A549 (cell line): ENCODE results near the gene ARAP1. TPM values are rescaled to one million over a fixed set of nuclear protein-coding genes. Genes with fewer than 3 reads are reported as not detected.

Experiments used
- ATAC-seq, 2 experiments: fragments of 200-7000 bp in 1 of 2; fragments of >200 bp in 1 of 2; cut with Nextera tagmentation in 1 of 2; cut with Tn5 transposase in 1 of 2; 3 replicates each; pipeline versions ENCODE4 v1.8.0 to v1.9.1; 2018 to 2020; ENCODE audit warnings: mild to moderate bottlenecking in 1 of 2, moderate library complexity in 1 of 2
- CTCF ChIA-PET: fragments of 300-600 bp; sonication (Branson Sonifier 250); formaldehyde crosslinking; extraction: SDS; loops from one replicate; lab custom pipeline; 2021; ENCODE audit warnings: antibody characterized with exemption, inconsistent platforms; lab: Yijun Ruan, JAX
- POLR2A ChIA-PET: fragments of 350-600 bp; formaldehyde crosslinking; extraction: SDS; loops from one replicate; lab custom pipeline; 2021; ENCODE audit warnings: antibody characterized with exemption, inconsistent platforms; lab: Yijun Ruan, JAX
- DNase-seq, 2 experiments: peaks; one replicate each; pipeline versions ENCODE4 v3.0.0 to v3.0.0-alpha.2; 2011 to 2016; ENCODE audit warnings: low read depth in 1 of 2, low spot score in 1 of 2
- FAIRE-seq: peaks from 2 replicates; lab custom pipeline; 2011; peaks lifted over from hg19 to GRCh38; lab: Jason Lieb, UNC
- H3K27ac ChIP-seq, 2 experiments: fragments of >200 bp; sonication (Bioruptor Twin); formaldehyde crosslinking; 3 replicates each; pipeline ENCODE4 v1.5.1; 2016 to 2017
- H3K4me1 ChIP-seq: fragments of >200 bp; sonication (Bioruptor Twin); formaldehyde crosslinking; 3 replicates; pipeline ENCODE4 v1.6.1; 2016
- H3K4me2 ChIP-seq: fragments of >200 bp; sonication (Bioruptor Twin); formaldehyde crosslinking; 3 replicates; pipeline ENCODE4 v1.6.1; 2016
- H3K4me3 ChIP-seq: fragments of >200 bp; sonication (Bioruptor Twin); formaldehyde crosslinking; 3 replicates; pipeline ENCODE4 v1.5.1; 2016
- H3K9me3 ChIP-seq: fragments of >200 bp; sonication (Bioruptor Twin); formaldehyde crosslinking; 3 replicates; pipeline ENCODE4 v1.6.1; 2016
- BHLHE40 ChIP-seq: IDR thresholded peaks from 2 replicates; pipeline ENCODE4 v1.6.1; 2012; ENCODE audit warnings: low read depth, low read length, inconsistent platforms
- CHD4 ChIP-seq: fragments of 200-600 bp; sonication (generic); IDR thresholded peaks from 2 replicates; pipeline ENCODE4 v1.6.1; 2016; ENCODE audit warnings: antibody characterized with exemption, mild to moderate bottlenecking, borderline replicate concordance
- EHF ChIP-seq: fragments of 250-450 bp; sonication (Bioruptor Pico); IDR thresholded peaks from 2 replicates; pipeline ENCODE4 v1.5.0; 2020; ENCODE audit warnings: mild to moderate bottlenecking
- FOSL2 ChIP-seq, 2 experiments: fragments of 450-650 bp in 1 of 2; fragments of >200 bp in 1 of 2; sonication (Bioruptor Twin) in 1 of 2; formaldehyde crosslinking; IDR thresholded peaks; 2 replicates each; pipeline versions ENCODE4 v1.5.0 to v1.6.1; 2016 to 2020; ENCODE audit warnings: mild to moderate bottlenecking in 1 of 2, moderate library complexity in 1 of 2
- FOXS1 ChIP-seq: fragments of 250-450 bp; sonication (Bioruptor Pico); IDR thresholded peaks from 2 replicates; pipeline ENCODE4 v1.5.0; 2020; ENCODE audit warnings: mild to moderate bottlenecking, moderate library complexity
- HDAC2 ChIP-seq: fragments of 200-600 bp; sonication (generic); IDR thresholded peaks from 2 replicates; pipeline ENCODE4 v1.6.1; 2016
- HEYL ChIP-seq: fragments of 250-450 bp; sonication (Bioruptor Pico); IDR thresholded peaks from 2 replicates; pipeline ENCODE4 v1.8.0; 2021; ENCODE audit warnings: mild to moderate bottlenecking, moderate library complexity
- HMGXB4 ChIP-seq: fragments of 250-450 bp; sonication (Bioruptor Pico); IDR thresholded peaks from 2 replicates; pipeline ENCODE4 v1.5.0; 2021; ENCODE audit warnings: mild to moderate bottlenecking, moderate library complexity, borderline replicate concordance
- HOXA7 ChIP-seq: fragments of 250-450 bp; sonication (Bioruptor Pico); IDR thresholded peaks from 2 replicates; pipeline ENCODE4 v1.5.0; 2020; ENCODE audit warnings: mild to moderate bottlenecking, moderate library complexity
- JUNB ChIP-seq: fragments of >200 bp; sonication (Bioruptor Twin); formaldehyde crosslinking; IDR thresholded peaks from 2 replicates; pipeline ENCODE4 v1.6.1; 2016
- MAFK ChIP-seq: fragments of 450-650 bp; IDR thresholded peaks from 2 replicates; pipeline ENCODE4 v1.6.1; 2014; ENCODE audit not compliant: partially characterized antibody
- MAZ ChIP-seq: fragments of 150-350 bp; IDR thresholded peaks from 2 replicates; pipeline ENCODE4 v1.6.1; 2014; ENCODE audit warnings: antibody characterized with exemption, low read depth, low read length, borderline replicate concordance
- PHF8 ChIP-seq: fragments of 200-600 bp; sonication (generic); IDR thresholded peaks from 2 replicates; pipeline ENCODE4 v1.6.1; 2016; ENCODE audit warnings: low read depth, mild to moderate bottlenecking, antibody characterized with exemption, moderate library complexity, borderline replicate concordance
- SREBF2 ChIP-seq: fragments of 450-650 bp; IDR thresholded peaks from 2 replicates; pipeline ENCODE4 v1.6.1; 2014; ENCODE audit warnings: mild to moderate bottlenecking, moderate library complexity
- ZC3H11A ChIP-seq: fragments of 450-650 bp; IDR thresholded peaks from 2 replicates; pipeline ENCODE4 v1.6.1; 2014; ENCODE audit warnings: antibody characterized with exemption, mild to moderate bottlenecking
- WGBS: methylation state at CpG from one replicate; pipeline ENCODE4 v1.1.6; 2017; ENCODE audit errors: missing lambda C conversion rate; 5-methylcytosine and 5-hydroxymethylcytosine counted together
- polyA plus RNA-seq, 4 experiments: library from polyadenylated mRNA; depleted of rRNA in 3 of 4; stranded (reverse); fragments of >200 nt; fragmentation: RNase III in 1 of 4; extraction: RNeasy Plus Mini Kit Qiagen cat#74134 plus additional on column Dnase treatment in 1 of 4; gene quantifications; 2 replicates in 3 of 4; 3 replicates in 1 of 4; pipeline ENCODE4 v1.2.3, GENCODE V29; 2011 to 2017
- TF ChIP-seq, protein P1 (sequence below): fragments of 150-350 bp; IDR thresholded peaks from 2 replicates; pipeline ENCODE4 v1.6.1; 2014; ENCODE audit warnings: low read depth, mild to moderate bottlenecking, low read length
- TF ChIP-seq, protein P2 (sequence below): IDR thresholded peaks from 2 replicates; pipeline ENCODE4 v1.6.1; 2012
- TF ChIP-seq, protein P3 (sequence below): fragments of 200-600 bp; sonication (generic); IDR thresholded peaks from 2 replicates; pipeline ENCODE4 v1.6.1; 2016; ENCODE audit warnings: antibody characterized with exemption, mild to moderate bottlenecking, moderate library complexity
- TF ChIP-seq, protein P4 (sequence below): fragments of >200 bp; sonication (Bioruptor Twin); formaldehyde crosslinking; IDR thresholded peaks from 3 replicates; pipeline ENCODE4 v1.6.1; 2016

ARAP1 gene
- polyA plus RNA-seq, 2 of the 4 experiments (the other 2 are of a cell fraction) = 29.5 to 30.1 TPM

DNA sequence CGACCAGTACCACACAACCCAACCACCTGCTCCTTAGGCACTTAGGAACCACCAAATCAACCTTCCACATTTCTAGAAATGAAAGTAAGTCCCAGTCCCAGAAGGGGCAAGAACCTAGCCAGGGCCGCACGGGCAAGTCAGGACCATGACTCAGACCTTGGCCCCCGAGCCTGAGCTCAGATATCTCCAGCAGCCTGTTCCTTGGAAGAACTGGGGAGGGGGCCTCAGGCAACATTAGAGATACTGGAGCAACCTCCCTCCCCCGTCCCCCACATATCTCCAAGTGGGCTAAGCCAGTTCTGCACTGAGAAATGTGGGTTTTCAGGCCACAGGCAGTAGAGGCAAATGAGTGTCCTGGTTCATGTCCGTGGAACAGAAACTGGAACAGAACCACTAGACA is 7.7 kb downstream of the ARAP1 start:
- 84% methylated on average over 5 of the region's 6 CpGs for WGBS
- TF ChIP-seq EHF (CRISPR knock-in tag) (no peak), PHF8 (no peak), FOXS1 (CRISPR knock-in tag) (no peak), JUNB (no peak), HDAC2 (no peak), CHD4 (no peak), HEYL (CRISPR knock-in tag) (no peak), HOXA7 (no peak), FOSL2 (IDR thresholded peaks at IDR 0.05) (no peak), FOSL2 (CRISPR knock-in tag; IDR thresholded peaks at IDR 0.05) (no peak), MAFK (no peak), SREBF2 (no peak), HMGXB4 (CRISPR knock-in tag) (no peak), BHLHE40 (no peak), MAZ (no peak), ZC3H11A (no peak)
- TF ChIP-seq, protein P1, sequence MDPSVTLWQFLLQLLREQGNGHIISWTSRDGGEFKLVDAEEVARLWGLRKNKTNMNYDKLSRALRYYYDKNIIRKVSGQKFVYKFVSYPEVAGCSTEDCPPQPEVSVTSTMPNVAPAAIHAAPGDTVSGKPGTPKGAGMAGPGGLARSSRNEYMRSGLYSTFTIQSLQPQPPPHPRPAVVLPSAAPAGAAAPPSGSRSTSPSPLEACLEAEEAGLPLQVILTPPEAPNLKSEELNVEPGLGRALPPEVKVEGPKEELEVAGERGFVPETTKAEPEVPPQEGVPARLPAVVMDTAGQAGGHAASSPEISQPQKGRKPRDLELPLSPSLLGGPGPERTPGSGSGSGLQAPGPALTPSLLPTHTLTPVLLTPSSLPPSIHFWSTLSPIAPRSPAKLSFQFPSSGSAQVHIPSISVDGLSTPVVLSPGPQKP = no peak
- TF ChIP-seq, protein P2, sequence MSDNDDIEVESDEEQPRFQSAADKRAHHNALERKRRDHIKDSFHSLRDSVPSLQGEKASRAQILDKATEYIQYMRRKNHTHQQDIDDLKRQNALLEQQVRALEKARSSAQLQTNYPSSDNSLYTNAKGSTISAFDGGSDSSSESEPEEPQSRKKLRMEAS = no peak
- TF ChIP-seq, protein P3, sequence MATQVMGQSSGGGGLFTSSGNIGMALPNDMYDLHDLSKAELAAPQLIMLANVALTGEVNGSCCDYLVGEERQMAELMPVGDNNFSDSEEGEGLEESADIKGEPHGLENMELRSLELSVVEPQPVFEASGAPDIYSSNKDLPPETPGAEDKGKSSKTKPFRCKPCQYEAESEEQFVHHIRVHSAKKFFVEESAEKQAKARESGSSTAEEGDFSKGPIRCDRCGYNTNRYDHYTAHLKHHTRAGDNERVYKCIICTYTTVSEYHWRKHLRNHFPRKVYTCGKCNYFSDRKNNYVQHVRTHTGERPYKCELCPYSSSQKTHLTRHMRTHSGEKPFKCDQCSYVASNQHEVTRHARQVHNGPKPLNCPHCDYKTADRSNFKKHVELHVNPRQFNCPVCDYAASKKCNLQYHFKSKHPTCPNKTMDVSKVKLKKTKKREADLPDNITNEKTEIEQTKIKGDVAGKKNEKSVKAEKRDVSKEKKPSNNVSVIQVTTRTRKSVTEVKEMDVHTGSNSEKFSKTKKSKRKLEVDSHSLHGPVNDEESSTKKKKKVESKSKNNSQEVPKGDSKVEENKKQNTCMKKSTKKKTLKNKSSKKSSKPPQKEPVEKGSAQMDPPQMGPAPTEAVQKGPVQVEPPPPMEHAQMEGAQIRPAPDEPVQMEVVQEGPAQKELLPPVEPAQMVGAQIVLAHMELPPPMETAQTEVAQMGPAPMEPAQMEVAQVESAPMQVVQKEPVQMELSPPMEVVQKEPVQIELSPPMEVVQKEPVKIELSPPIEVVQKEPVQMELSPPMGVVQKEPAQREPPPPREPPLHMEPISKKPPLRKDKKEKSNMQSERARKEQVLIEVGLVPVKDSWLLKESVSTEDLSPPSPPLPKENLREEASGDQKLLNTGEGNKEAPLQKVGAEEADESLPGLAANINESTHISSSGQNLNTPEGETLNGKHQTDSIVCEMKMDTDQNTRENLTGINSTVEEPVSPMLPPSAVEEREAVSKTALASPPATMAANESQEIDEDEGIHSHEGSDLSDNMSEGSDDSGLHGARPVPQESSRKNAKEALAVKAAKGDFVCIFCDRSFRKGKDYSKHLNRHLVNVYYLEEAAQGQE = no peak
- TF ChIP-seq, protein P4, sequence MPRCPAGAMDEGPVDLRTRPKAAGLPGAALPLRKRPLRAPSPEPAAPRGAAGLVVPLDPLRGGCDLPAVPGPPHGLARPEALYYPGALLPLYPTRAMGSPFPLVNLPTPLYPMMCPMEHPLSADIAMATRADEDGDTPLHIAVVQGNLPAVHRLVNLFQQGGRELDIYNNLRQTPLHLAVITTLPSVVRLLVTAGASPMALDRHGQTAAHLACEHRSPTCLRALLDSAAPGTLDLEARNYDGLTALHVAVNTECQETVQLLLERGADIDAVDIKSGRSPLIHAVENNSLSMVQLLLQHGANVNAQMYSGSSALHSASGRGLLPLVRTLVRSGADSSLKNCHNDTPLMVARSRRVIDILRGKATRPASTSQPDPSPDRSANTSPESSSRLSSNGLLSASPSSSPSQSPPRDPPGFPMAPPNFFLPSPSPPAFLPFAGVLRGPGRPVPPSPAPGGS = no peak

More for the DNA sequence above, 7.7 kb downstream of the ARAP1 start:
- no peak overlapping the region for H3K27ac ChIP-seq
- no peak overlapping the region for H3K4me3 ChIP-seq
- no peaks in the 10 kb centered on the region for H3K9me3 ChIP-seq
- CTCF ChIA-PET = no interaction called here
- no peak for DNase-seq
- peaks cover 16% of the 10 kb centered on the region; the same call in 1 of the 3 replicates for H3K4me1 ChIP-seq
- no peak overlapping the region for H3K4me2 ChIP-seq
- no peak for FAIRE-seq
- POLR2A ChIA-PET = no interaction called here
- no peak for ATAC-seq
